ENCODE results near the gene DMKN. TPM values are rescaled to one million over a fixed set of nuclear protein-coding genes. Genes with fewer than 3 reads are reported as not detected.

The DMKN gene
- total RNA-seq, 1 experiment from 2014 or later: 5.6 TPM

DNA sequence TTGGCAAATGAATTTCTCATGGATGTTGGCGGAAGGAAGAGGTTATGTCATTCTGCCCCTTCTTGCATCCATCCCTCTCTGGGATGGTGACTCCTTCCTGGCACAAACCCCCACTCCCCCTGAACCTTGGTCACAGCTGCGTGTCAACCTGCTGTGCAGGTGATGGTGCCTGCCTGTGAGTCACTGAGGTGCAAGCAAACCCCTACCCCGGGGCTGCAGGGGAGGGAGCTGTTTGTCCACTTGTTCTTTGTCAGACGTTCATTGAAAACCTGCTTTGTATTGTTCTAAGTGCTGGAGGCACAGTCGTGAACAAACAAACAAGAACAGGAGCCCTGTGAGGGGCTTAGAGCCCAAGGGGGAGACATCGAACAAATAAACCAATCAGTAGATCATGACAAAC, 17.8 kb upstream of the DMKN start:
- in situ Hi-C loops (cut with HindIII; ENCODE audit: low pct_unique_long_range_greater_than_20kb, low sequenced_read_pairs) (no loop called here), intact Hi-C loops (cut with micrococcal nuclease; ENCODE audit: unreplicated experiment) (no loop called here)
- Histone ChIP-seq H3K4me3 (ENCODE audit: low read depth in 2 of 2, low read length in 2 of 2) (no peak overlapping the region), H3K36me3 (ENCODE audit: control insufficient read depth, insufficient read depth, low read length) (no peaks in the 10 kb centered on the region), H3K27me3 (ENCODE audit: control insufficient read depth, insufficient read depth, low read length) (no peaks in the 10 kb centered on the region), H3K4me1 (ENCODE audit: control insufficient read depth, insufficient read depth, low read length) (peaks cover 4% of the 10 kb centered on the region; the same call in 1 of the 2 replicates), H3K27ac (ENCODE audit: low read length) (no peak overlapping the region), H3K9me3 (ENCODE audit: control insufficient read depth, insufficient read depth, low read depth, low read length) (no peaks in the 10 kb centered on the region)
- BruUV-seq (replicated peaks): no TSS peak
- no peak for DNase-seq (ENCODE audit: low read depth, low spot score)
- POLR2A ChIA-PET: no interaction called here
- TF ChIP-seq, protein P1, sequence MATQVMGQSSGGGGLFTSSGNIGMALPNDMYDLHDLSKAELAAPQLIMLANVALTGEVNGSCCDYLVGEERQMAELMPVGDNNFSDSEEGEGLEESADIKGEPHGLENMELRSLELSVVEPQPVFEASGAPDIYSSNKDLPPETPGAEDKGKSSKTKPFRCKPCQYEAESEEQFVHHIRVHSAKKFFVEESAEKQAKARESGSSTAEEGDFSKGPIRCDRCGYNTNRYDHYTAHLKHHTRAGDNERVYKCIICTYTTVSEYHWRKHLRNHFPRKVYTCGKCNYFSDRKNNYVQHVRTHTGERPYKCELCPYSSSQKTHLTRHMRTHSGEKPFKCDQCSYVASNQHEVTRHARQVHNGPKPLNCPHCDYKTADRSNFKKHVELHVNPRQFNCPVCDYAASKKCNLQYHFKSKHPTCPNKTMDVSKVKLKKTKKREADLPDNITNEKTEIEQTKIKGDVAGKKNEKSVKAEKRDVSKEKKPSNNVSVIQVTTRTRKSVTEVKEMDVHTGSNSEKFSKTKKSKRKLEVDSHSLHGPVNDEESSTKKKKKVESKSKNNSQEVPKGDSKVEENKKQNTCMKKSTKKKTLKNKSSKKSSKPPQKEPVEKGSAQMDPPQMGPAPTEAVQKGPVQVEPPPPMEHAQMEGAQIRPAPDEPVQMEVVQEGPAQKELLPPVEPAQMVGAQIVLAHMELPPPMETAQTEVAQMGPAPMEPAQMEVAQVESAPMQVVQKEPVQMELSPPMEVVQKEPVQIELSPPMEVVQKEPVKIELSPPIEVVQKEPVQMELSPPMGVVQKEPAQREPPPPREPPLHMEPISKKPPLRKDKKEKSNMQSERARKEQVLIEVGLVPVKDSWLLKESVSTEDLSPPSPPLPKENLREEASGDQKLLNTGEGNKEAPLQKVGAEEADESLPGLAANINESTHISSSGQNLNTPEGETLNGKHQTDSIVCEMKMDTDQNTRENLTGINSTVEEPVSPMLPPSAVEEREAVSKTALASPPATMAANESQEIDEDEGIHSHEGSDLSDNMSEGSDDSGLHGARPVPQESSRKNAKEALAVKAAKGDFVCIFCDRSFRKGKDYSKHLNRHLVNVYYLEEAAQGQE (IDR thresholded peaks at IDR 0.05; ENCODE audit: insufficient read depth in 1 of 2, low read depth in 2 of 2, low read length in 1 of 2): no peak
- TF ChIP-seq POLR2AphosphoS5 (IDR thresholded peaks at IDR 0.05; ENCODE audit: low read depth, low read length): no peak
- TF ChIP-seq, protein P2, sequence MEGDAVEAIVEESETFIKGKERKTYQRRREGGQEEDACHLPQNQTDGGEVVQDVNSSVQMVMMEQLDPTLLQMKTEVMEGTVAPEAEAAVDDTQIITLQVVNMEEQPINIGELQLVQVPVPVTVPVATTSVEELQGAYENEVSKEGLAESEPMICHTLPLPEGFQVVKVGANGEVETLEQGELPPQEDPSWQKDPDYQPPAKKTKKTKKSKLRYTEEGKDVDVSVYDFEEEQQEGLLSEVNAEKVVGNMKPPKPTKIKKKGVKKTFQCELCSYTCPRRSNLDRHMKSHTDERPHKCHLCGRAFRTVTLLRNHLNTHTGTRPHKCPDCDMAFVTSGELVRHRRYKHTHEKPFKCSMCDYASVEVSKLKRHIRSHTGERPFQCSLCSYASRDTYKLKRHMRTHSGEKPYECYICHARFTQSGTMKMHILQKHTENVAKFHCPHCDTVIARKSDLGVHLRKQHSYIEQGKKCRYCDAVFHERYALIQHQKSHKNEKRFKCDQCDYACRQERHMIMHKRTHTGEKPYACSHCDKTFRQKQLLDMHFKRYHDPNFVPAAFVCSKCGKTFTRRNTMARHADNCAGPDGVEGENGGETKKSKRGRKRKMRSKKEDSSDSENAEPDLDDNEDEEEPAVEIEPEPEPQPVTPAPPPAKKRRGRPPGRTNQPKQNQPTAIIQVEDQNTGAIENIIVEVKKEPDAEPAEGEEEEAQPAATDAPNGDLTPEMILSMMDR (IDR thresholded peaks at IDR 0.05): no peak
- ATAC-seq: no peak
- CTCF ChIA-PET: no interaction called here

DNA sequence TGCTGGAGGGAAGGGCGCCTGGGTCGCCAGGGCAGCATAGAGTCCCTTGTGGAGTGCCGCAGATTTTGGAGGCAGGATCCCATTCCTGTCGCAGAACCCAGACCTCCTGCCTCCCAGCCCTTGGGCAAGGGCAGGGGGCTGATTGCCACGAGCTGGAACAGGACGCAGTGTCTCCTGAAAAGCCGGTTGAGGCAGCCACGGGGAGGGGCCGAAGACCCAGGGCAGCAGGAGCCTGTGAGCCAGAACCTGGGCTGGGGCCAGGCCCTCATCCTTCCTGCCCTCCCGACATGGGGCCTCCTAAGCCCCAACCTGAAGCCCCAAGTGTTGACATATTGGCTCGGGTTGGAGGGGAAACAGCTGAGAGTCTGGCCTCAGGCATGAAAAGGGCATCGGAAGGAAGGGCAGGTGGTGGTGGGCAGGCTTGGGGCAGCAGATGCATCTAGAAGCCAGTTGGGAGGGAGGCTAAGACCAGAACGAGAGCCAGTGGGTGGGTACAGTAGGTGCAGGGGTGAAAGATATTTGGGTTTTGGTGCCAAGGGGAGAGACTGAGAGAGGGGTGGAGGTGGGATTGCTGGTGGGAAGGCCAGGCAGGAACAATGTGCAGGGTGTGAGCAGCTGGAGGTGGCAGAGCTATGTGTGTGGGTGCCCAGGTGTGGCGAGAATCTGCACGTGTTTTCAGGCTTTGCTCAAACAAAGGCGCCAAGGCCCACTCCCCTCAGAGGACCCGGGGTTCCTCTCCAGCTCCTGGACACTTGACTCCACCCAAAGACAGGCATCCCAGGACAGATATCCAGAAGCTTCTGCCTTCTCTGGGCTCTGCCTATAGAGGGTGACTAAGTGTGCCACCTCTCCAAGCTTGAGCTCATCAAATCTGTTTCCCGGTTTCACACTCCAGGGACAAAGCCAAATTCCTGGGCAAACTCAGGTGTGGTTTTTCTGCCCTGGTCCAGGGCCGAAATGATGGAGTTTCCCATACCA, 16.1 kb upstream of the DMKN start:
- Histone ChIP-seq H3K4me3 (ENCODE audit: low read depth in 2 of 2, low read length in 2 of 2) (no peak overlapping the region), H3K36me3 (ENCODE audit: control insufficient read depth, insufficient read depth, low read length) (no peaks in the 10 kb centered on the region), H3K27ac (ENCODE audit: low read length) (no peak overlapping the region), H3K4me1 (ENCODE audit: control insufficient read depth, insufficient read depth, low read length) (peaks cover 3% of the 10 kb centered on the region; the same call in 1 of the 2 replicates), H3K9me3 (ENCODE audit: control insufficient read depth, insufficient read depth, low read depth, low read length) (no peaks in the 10 kb centered on the region), H3K27me3 (ENCODE audit: control insufficient read depth, insufficient read depth, low read length) (no peaks in the 10 kb centered on the region)
- TF ChIP-seq TCF7L2 (IDR thresholded peaks at IDR 0.05; ENCODE audit: low read depth, low read length): no peak
- no peak for TF ChIP-seq SIN3A (IDR thresholded peaks at IDR 0.05; ENCODE audit: borderline replicate concordance, insufficient read depth, low read depth, low read length)
- TF ChIP-seq, protein P1 (IDR thresholded peaks at IDR 0.05; ENCODE audit: insufficient read depth in 1 of 2, low read depth in 2 of 2, low read length in 1 of 2): no peak
- no peak for TF ChIP-seq POLR2AphosphoS5 (IDR thresholded peaks at IDR 0.05; ENCODE audit: low read depth, low read length)
- TF ChIP-seq, protein P2 (IDR thresholded peaks at IDR 0.05): no peak
- ATAC-seq: no peak
- no peak for DNase-seq (ENCODE audit: low read depth, low spot score)
- in situ Hi-C loops (cut with HindIII; ENCODE audit: low pct_unique_long_range_greater_than_20kb, low sequenced_read_pairs) (no loop called here), intact Hi-C loops (cut with micrococcal nuclease; ENCODE audit: unreplicated experiment) (no loop called here)
- BruUV-seq (replicated peaks): no TSS peak
- ChIA-PET POLR2A (no interaction called here), CTCF (no interaction called here)

All from Panc1 (cell line).